Naive thymus-derived CD4-positive, alpha-beta T cell (primary cell): ENCODE measurements around the gene PGBD5. TPM values are rescaled to one million over a fixed set of nuclear protein-coding genes. Genes with fewer than 3 reads are reported as not detected.

Experiments
- ATAC-seq: fragments of 150-1000 bp; cut with Tn5 transposase; 2 replicates; pipeline ENCODE4 v1.10.0; 2021; ENCODE audit warnings: mild to moderate bottlenecking, moderate library complexity
- CTCF ChIA-PET: fragments of 350-600 bp; sonication (Branson Sonifier 250); formaldehyde crosslinking; loops from one replicate; lab custom pipeline; 2021; ENCODE audit warnings: antibody characterized with exemption; lab: Charles Lee
- POLR2A ChIA-PET: fragments of 350-600 bp; sonication (Branson Sonifier 250); formaldehyde crosslinking; loops from one replicate; lab custom pipeline; 2021; ENCODE audit warnings: antibody characterized with exemption, inconsistent platforms; lab: Charles Lee
- DNase-seq, 9 donors: peaks; one replicate each; pipeline versions ENCODE4 v3.0.0 to v3.0.0-alpha.2; 2020 to 2022; ENCODE audit warnings: mixed read lengths in 1 of 9
- H3K27ac ChIP-seq: one replicate; pipeline ENCODE4 v1.7.0; 2013; ENCODE audit warnings: mild to moderate bottlenecking, low read depth, low read length, moderate library complexity
- H3K27me3 ChIP-seq, 2 donors: one replicate each; pipeline ENCODE4 v1.7.0; 2013; ENCODE audit warnings: low read length in 2 of 2, mild to moderate bottlenecking in 2 of 2, moderate library complexity in 2 of 2; ENCODE audit not compliant: control insufficient read depth in 2 of 2, insufficient read depth in 2 of 2
- H3K36me3 ChIP-seq, 3 experiments: 1 replicate in 2 of 3; 2 replicates in 1 of 3; pipeline ENCODE4 v1.7.0; 2013; ENCODE audit warnings: low read length in 3 of 3, mild to moderate bottlenecking in 3 of 3, moderate library complexity in 1 of 3; ENCODE audit not compliant: insufficient read depth in 3 of 3, control insufficient read depth in 2 of 3
- H3K4me1 ChIP-seq, 2 donors: one replicate each; pipeline ENCODE4 v1.7.0; 2013; ENCODE audit warnings: low read length in 2 of 2, mild to moderate bottlenecking in 2 of 2, moderate library complexity in 1 of 2; ENCODE audit not compliant: control insufficient read depth in 2 of 2, insufficient read depth in 2 of 2
- H3K4me3 ChIP-seq: 2 replicates; pipeline ENCODE4 v1.7.0; 2013; ENCODE audit warnings: mild to moderate bottlenecking, low read length
- H3K9me3 ChIP-seq, 3 experiments: 1 replicate in 2 of 3; 2 replicates in 1 of 3; pipeline ENCODE4 v1.7.0; 2013; ENCODE audit warnings: low read length in 3 of 3; ENCODE audit not compliant: control insufficient read depth in 2 of 3
- H3K27ac Mint-ChIP-seq, 9 donors: one replicate each; pipeline ENCODE4 v1.8.0; 2020 to 2022; ENCODE audit warnings: mixed read lengths in 9 of 9, mild to moderate bottlenecking in 8 of 9, moderate library complexity in 5 of 9, inconsistent platforms in 2 of 9
- H3K27me3 Mint-ChIP-seq, 5 donors: one replicate each; pipeline ENCODE4 v1.8.0; 2021 to 2022; ENCODE audit warnings: mixed read lengths in 5 of 5, mild to moderate bottlenecking in 1 of 5
- H3K36me3 Mint-ChIP-seq, 5 donors: one replicate each; pipeline ENCODE4 v1.8.0; 2020 to 2022; ENCODE audit warnings: mixed read lengths in 5 of 5, mild to moderate bottlenecking in 3 of 5, inconsistent platforms in 1 of 5
- H3K4me1 Mint-ChIP-seq, 7 donors: one replicate each; pipeline ENCODE4 v1.8.0; 2020 to 2022; ENCODE audit warnings: mixed read lengths in 7 of 7, mild to moderate bottlenecking in 3 of 7, inconsistent platforms in 1 of 7
- H3K4me3 Mint-ChIP-seq, 10 donors: one replicate each; pipeline ENCODE4 v1.8.0; 2020 to 2022; ENCODE audit warnings: mild to moderate bottlenecking in 10 of 10, mixed read lengths in 10 of 10, moderate library complexity in 6 of 10, inconsistent platforms in 2 of 10
- H3K9me3 Mint-ChIP-seq, 11 donors: one replicate each; pipeline ENCODE4 v1.8.0; 2020 to 2022; ENCODE audit warnings: mixed read lengths in 11 of 11, mild to moderate bottlenecking in 4 of 11, inconsistent platforms in 1 of 11, moderate library complexity in 1 of 11
- intact Hi-C, 2 donors: fragments of 100-400 bp; cut with micrococcal nuclease; formaldehyde crosslinking; loops; one replicate each; pipeline ENCODE4 v1.15.1; 2023
- polyA plus RNA-seq, 2 donors: library from polyadenylated mRNA; unstranded; fragments of 300-500 nt; fragmentation: Illumina TruSeq; gene quantifications; one replicate each; pipeline ENCODE4 v1.2.3, GENCODE V29; 2021
- total RNA-seq, 6 experiments: library from RNA in 5 of 6; stranded (reverse) in 5 of 6; gene quantifications; 1 replicate in 5 of 6; 2 replicates in 1 of 6; pipeline ENCODE4 v1.2.3 and lab custom pipeline; 2021 to 2026

PGBD5 gene
- total and polyA plus RNA-seq, 7 experiments from 2014 or later: 0.36 TPM; not detected in 6

GRCh38 chr1:230327892-230328284, 98.2 kb downstream of the PGBD5 start:
- no peaks in the 10 kb centered on the region for H3K36me3 ChIP-seq
- ChIA-PET CTCF (no interaction called here), POLR2A (no interaction called here)
- H3K4me3 Mint-ChIP-seq: no peak overlapping the region
- H3K9me3 Mint-ChIP-seq: peaks cover 0 to 1% (median 0%) of the 10 kb centered on the region in 11 donors
- no peak overlapping the region for H3K27ac ChIP-seq
- no peaks in the 10 kb centered on the region for H3K27me3 ChIP-seq
- peaks cover 0 to 5% (median 4%) of the 10 kb centered on the region in 5 donors for H3K27me3 Mint-ChIP-seq
- peak in 1 of 9 donors; percentile 31 for DNase-seq
- peaks cover 0 to 3% (median 0%) of the 10 kb centered on the region in 7 donors for H3K4me1 Mint-ChIP-seq
- no peak for ATAC-seq
- no peaks in the 10 kb centered on the region for H3K4me1 ChIP-seq
- no peak overlapping the region for H3K4me3 ChIP-seq
- intact Hi-C loops: no loop called here
- H3K27ac Mint-ChIP-seq: no peak overlapping the region
- H3K36me3 Mint-ChIP-seq: no peaks in the 10 kb centered on the region
- H3K9me3 ChIP-seq: no peaks in the 10 kb centered on the region

- ATAC-seq (no peak), DNase-seq (no peak)
- ChIA-PET POLR2A (no interaction called here), CTCF (no interaction called here)
- H3K36me3 ChIP-seq: no peaks in the 10 kb centered on the region
- peaks cover 0 to 5% (median 4%) of the 10 kb centered on the region in 5 donors for H3K27me3 Mint-ChIP-seq
- H3K4me3 Mint-ChIP-seq: no peak overlapping the region
- intact Hi-C loops: no loop called here
- no peak overlapping the region for H3K27ac ChIP-seq
- no peaks in the 10 kb centered on the region for H3K4me1 ChIP-seq
- H3K9me3 Mint-ChIP-seq: peaks cover 0 to 1% (median 0%) of the 10 kb centered on the region in 11 donors
- no peaks in the 10 kb centered on the region for H3K9me3 ChIP-seq
- no peaks in the 10 kb centered on the region for H3K27me3 ChIP-seq
- peaks cover 0 to 3% (median 0%) of the 10 kb centered on the region in 7 donors for H3K4me1 Mint-ChIP-seq
- H3K4me3 ChIP-seq: no peak overlapping the region
- no peak overlapping the region for H3K27ac Mint-ChIP-seq
- H3K36me3 Mint-ChIP-seq: no peaks in the 10 kb centered on the region
These were observed 98.9 kb downstream of the PGBD5 start for GRCh38 chr1:230326971-230327891.

GRCh38 chr1:230323686-230324085, 102.4 kb downstream of the PGBD5 start:
- ATAC-seq (no peak), DNase-seq (no peak)
- Mint-ChIP-seq H3K27me3 (peaks cover 2 to 8% (median 4%) of the 10 kb centered on the region in 5 donors), H3K9me3 (no peaks in the 10 kb centered on the region), H3K4me1 (peaks cover 0 to 3% (median 0%) of the 10 kb centered on the region in 7 donors), H3K4me3 (no peak overlapping the region), H3K36me3 (no peaks in the 10 kb centered on the region), H3K27ac (no peak overlapping the region)
- ChIA-PET CTCF (no interaction called here), POLR2A (no interaction called here)
- Histone ChIP-seq H3K9me3 (no peaks in the 10 kb centered on the region), H3K4me3 (no peak overlapping the region), H3K27ac (no peak overlapping the region), H3K4me1 (no peaks in the 10 kb centered on the region), H3K36me3 (no peaks in the 10 kb centered on the region), H3K27me3 (no peaks in the 10 kb centered on the region)
- intact Hi-C loops: no loop called here

- no peak overlapping the region for H3K27ac Mint-ChIP-seq
- Histone ChIP-seq H3K36me3 (no peaks in the 10 kb centered on the region), H3K4me1 (no peaks in the 10 kb centered on the region), H3K27ac (no peak overlapping the region), H3K4me3 (no peak overlapping the region), H3K9me3 (no peaks in the 10 kb centered on the region), H3K27me3 (no peaks in the 10 kb centered on the region)
- POLR2A ChIA-PET: no interaction called here
- DNase-seq: no peak
- no peaks in the 10 kb centered on the region for H3K9me3 Mint-ChIP-seq
- no peaks in the 10 kb centered on the region for H3K36me3 Mint-ChIP-seq
- CTCF ChIA-PET: no interaction called here
- peaks cover 0 to under 1% (median 0%) of the 10 kb centered on the region in 7 donors for H3K4me1 Mint-ChIP-seq
- no peak overlapping the region for H3K4me3 Mint-ChIP-seq
- intact Hi-C loops: no loop called here
- H3K27me3 Mint-ChIP-seq: peaks cover 2 to 8% (median 4%) of the 10 kb centered on the region in 5 donors
- ATAC-seq: no peak
These were observed 103.1 kb downstream of the PGBD5 start for GRCh38 chr1:230322967-230323547.

- Histone ChIP-seq H3K27ac (no peak overlapping the region), H3K4me3 (no peak overlapping the region), H3K36me3 (no peaks in the 10 kb centered on the region), H3K4me1 (no peaks in the 10 kb centered on the region), H3K9me3 (no peaks in the 10 kb centered on the region), H3K27me3 (no peaks in the 10 kb centered on the region)
- DNase-seq (no peak), ATAC-seq (no peak)
- Mint-ChIP-seq H3K27ac (no peak overlapping the region), H3K9me3 (no peaks in the 10 kb centered on the region), H3K27me3 (peaks cover 0 to 8% (median 4%) of the 10 kb centered on the region in 5 donors), H3K36me3 (no peaks in the 10 kb centered on the region), H3K4me1 (no peaks in the 10 kb centered on the region), H3K4me3 (no peak overlapping the region)
- intact Hi-C loops: no loop called here
- POLR2A ChIA-PET: no interaction called here
- CTCF ChIA-PET: no interaction called here
These were observed 103.7 kb downstream of the PGBD5 start for GRCh38 chr1:230322421-230322756.

- POLR2A ChIA-PET: no interaction called here
- CTCF ChIA-PET: no interaction called here
These were observed 104.3 kb downstream of the PGBD5 start for GRCh38 chr1:230321741-230322420.

More at GRCh38 chr1:230321741-230322420, 104.3 kb downstream of the PGBD5 start:
- Histone ChIP-seq H3K4me1 (no peaks in the 10 kb centered on the region), H3K27ac (no peak overlapping the region), H3K4me3 (no peak overlapping the region), H3K9me3 (no peaks in the 10 kb centered on the region), H3K27me3 (no peaks in the 10 kb centered on the region), H3K36me3 (no peaks in the 10 kb centered on the region)
- intact Hi-C loops: no loop called here
- no peaks in the 10 kb centered on the region for H3K36me3 Mint-ChIP-seq
- no peaks in the 10 kb centered on the region for H3K9me3 Mint-ChIP-seq
- no peak overlapping the region for H3K27ac Mint-ChIP-seq
- no peak for DNase-seq
- ATAC-seq: no peak
- H3K4me1 Mint-ChIP-seq: no peaks in the 10 kb centered on the region
- H3K4me3 Mint-ChIP-seq: no peak overlapping the region
- peaks cover 0 to 8% (median 4%) of the 10 kb centered on the region in 5 donors for H3K27me3 Mint-ChIP-seq
